Measurements from ENCODE around the gene S100A13. TPM values are rescaled to one million over a fixed set of nuclear protein-coding genes. Genes with fewer than 3 reads are reported as not detected.

S100A13 gene
- total and polyA plus RNA-seq, 9 of the 15 experiments (the other 6 are each of a cell fraction or from before 2014, with no cell fraction given): 41.9 to 129 (median 58.0) TPM

GRCh38 chr1:153602749-153603148, 24.6 kb downstream of the S100A13 start (continued):
- TF ChIP-seq, protein P1, sequence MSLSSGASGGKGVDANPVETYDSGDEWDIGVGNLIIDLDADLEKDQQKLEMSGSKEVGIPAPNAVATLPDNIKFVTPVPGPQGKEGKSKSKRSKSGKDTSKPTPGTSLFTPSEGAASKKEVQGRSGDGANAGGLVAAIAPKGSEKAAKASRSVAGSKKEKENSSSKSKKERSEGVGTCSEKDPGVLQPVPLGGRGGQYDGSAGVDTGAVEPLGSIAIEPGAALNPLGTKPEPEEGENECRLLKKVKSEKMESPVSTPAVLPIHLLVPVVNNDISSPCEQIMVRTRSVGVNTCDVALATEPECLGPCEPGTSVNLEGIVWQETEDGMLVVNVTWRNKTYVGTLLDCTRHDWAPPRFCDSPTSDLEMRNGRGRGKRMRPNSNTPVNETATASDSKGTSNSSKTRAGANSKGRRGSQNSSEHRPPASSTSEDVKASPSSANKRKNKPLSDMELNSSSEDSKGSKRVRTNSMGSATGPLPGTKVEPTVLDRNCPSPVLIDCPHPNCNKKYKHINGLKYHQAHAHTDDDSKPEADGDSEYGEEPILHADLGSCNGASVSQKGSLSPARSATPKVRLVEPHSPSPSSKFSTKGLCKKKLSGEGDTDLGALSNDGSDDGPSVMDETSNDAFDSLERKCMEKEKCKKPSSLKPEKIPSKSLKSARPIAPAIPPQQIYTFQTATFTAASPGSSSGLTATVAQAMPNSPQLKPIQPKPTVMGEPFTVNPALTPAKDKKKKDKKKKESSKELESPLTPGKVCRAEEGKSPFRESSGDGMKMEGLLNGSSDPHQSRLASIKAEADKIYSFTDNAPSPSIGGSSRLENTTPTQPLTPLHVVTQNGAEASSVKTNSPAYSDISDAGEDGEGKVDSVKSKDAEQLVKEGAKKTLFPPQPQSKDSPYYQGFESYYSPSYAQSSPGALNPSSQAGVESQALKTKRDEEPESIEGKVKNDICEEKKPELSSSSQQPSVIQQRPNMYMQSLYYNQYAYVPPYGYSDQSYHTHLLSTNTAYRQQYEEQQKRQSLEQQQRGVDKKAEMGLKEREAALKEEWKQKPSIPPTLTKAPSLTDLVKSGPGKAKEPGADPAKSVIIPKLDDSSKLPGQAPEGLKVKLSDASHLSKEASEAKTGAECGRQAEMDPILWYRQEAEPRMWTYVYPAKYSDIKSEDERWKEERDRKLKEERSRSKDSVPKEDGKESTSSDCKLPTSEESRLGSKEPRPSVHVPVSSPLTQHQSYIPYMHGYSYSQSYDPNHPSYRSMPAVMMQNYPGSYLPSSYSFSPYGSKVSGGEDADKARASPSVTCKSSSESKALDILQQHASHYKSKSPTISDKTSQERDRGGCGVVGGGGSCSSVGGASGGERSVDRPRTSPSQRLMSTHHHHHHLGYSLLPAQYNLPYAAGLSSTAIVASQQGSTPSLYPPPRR (CRISPR knock-in tag; IDR thresholded peaks at IDR 0.05; ENCODE audit: borderline replicate concordance): no peak
- TF ChIP-seq PPARD (CRISPR knock-in tag; IDR thresholded peaks at IDR 0.05): no peak
- no peak for TF ChIP-seq ZNF408 (CRISPR knock-in tag; IDR thresholded peaks at IDR 0.05; ENCODE audit: low read depth)
- peak; percentile 98 for TF ChIP-seq DACH1 (IDR thresholded peaks at IDR 0.05; ENCODE audit: partially characterized antibody)
- no peak for TF ChIP-seq CBX1 (IDR thresholded peaks at IDR 0.05; ENCODE audit: low read depth)
- TF ChIP-seq GATAD2B (IDR thresholded peaks at IDR 0.05; ENCODE audit: borderline replicate concordance): peak; percentile 94
- TF ChIP-seq MTA1 (IDR thresholded peaks at IDR 0.05; ENCODE audit: borderline replicate concordance): peak; percentile 68

DNA sequence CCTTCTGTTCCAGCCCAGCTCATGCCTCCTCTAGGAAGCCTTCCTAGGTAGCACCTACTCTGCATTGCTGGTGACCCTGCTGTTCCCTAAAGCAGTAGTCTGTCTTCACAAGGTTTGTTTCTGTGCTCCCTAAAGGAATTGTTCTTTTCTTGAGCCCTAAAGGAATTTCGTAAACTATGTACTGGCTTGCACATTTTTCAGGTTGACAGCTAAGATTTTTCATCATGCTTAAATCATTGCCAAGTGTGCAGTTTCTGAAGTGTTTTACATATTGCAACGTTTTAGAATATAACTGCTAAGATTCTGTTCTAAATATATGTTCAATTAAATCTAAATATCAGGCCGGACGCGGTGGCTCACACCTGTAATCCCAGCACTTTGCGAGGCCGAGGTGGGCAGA, 27.5 kb downstream of the S100A13 start:
- H3K36me3 ChIP-seq (ENCODE audit: control insufficient read depth, insufficient read depth, low read length): no peaks in the 10 kb centered on the region
- ChIA-PET CTCF (ENCODE audit: low intra/inter-chr PET ratio) (no interaction called here), POLR2A (interaction anchor here (1.4 kb wide), 1 partner anchor 12 kb away, joined by 3 read pairs; no protein-coding TSS in a partner anchor)
- no peak overlapping the region for H3K9ac ChIP-seq (ENCODE audit: insufficient read depth in 1 of 2, low read depth in 2 of 2, low read length in 2 of 2)
- TF ChIP-seq ZFP36 (IDR thresholded peaks at IDR 0.05; ENCODE audit: low read depth, low read length, partially characterized antibody) (peak; percentile 71), DACH1 (IDR thresholded peaks at IDR 0.05; ENCODE audit: partially characterized antibody) (no peak)
- no peaks in the 10 kb centered on the region for H4K20me1 ChIP-seq (replicated peaks; ENCODE audit: control insufficient read depth, insufficient read depth, low read length)
- intact Hi-C loops (cut with micrococcal nuclease): no loop called here
- in situ Hi-C loops (cut with MboI): no loop called here
- H3K4me2 ChIP-seq (ENCODE audit: insufficient read depth, low read length): no peak overlapping the region
- FAIRE-seq: no peak
- no peaks in the 10 kb centered on the region for H3K9me1 ChIP-seq (ENCODE audit: control insufficient read depth, insufficient read depth, low read length)
- no peaks in the 10 kb centered on the region for H3K9me3 ChIP-seq (replicated peaks; ENCODE audit: control insufficient read depth, insufficient read depth, low read depth, low read length)
- H3K79me2 ChIP-seq (ENCODE audit: control insufficient read depth, insufficient read depth, low read length): no peaks in the 10 kb centered on the region
- peaks cover 0 to 2% of the 10 kb centered on the region in 2 experiments; a peak in 2 of 5 replicates for H3K4me1 ChIP-seq (replicated peaks in 1 of 2; ENCODE audit: control insufficient read depth in 2 of 2, insufficient read depth in 2 of 2, low read length in 2 of 2)
- no peak for DNase-seq (ENCODE audit: extremely low read depth in 1 of 4, low spot score in 3 of 4)
- H2AFZ ChIP-seq (ENCODE audit: low read depth, low read length): no peak overlapping the region
- no peak overlapping the region for H3K27ac ChIP-seq (ENCODE audit: extremely low read depth, low read depth, low read length)
- no peak overlapping the region for H3K4me3 ChIP-seq
- ATAC-seq: no peak
- H3K27me3 ChIP-seq (ENCODE audit: control insufficient read depth in 2 of 2, insufficient read depth in 2 of 2, low read length in 2 of 2): no peaks in the 10 kb centered on the region
- no TSS peak for BruUV-seq (replicated peaks)
- WGBS (ENCODE audit: insufficient coverage, low coverage, missing lambda C conversion rate): 60% methylated on average over 7 of the region's 7 CpGs

All from K562 (cell line).